HG03280 (cell line): ENCODE data around the gene CCDC70.
"Not testable (repeated sequence)": the region's sequence is repeated elsewhere in the genome, so short reads cannot be mapped to it uniquely, and the experiment has no call there.

Experiments
- ATAC-seq: cut with Tn5 transposase; IDR thresholded peaks from one replicate; pipeline ENCODE4 v1.9.1; 2021; ENCODE audit warnings: mild to moderate bottlenecking, moderate library complexity; ENCODE audit not compliant: unreplicated experiment

CCDC70 gene

GRCh38 chr13:51905787-51906186, 44.0 kb downstream of the CCDC70 start:
- ATAC-seq, result no peak

GRCh38 chr13:51906581-51906980, 44.8 kb downstream of the CCDC70 start:
- ATAC-seq, result no peak

- ATAC-seq, result no peak
Measured at GRCh38 chr13:51907040-51907732, 45.4 kb downstream of the CCDC70 start.

- not testable (repeated sequence) for ATAC-seq
Measured at GRCh38 chr13:51909265-51909664, 47.5 kb downstream of the CCDC70 start.

GRCh38 chr13:51910508-51910907, 48.7 kb downstream of the CCDC70 start:
- no peak for ATAC-seq

GRCh38 chr13:51912091-51912490, 50.3 kb downstream of the CCDC70 start:
- no peak for ATAC-seq

- no peak for ATAC-seq
Measured at GRCh38 chr13:51912511-51913225, 50.9 kb downstream of the CCDC70 start.

GRCh38 chr13:51913421-51914136, 51.8 kb downstream of the CCDC70 start:
- ATAC-seq, result no peak

GRCh38 chr13:51914137-51914493, 52.3 kb downstream of the CCDC70 start:
- no peak for ATAC-seq
